Effector memory CD8-positive, alpha-beta T cell (primary cell): ENCODE results near the gene PHOX2B.
"Not testable (repeated sequence)": the region's sequence is repeated elsewhere in the genome, so short reads cannot be mapped to it uniquely, and the experiment has no call there.

Source experiments
- ATAC-seq: fragments of 150-1000 bp; cut with Tn5 transposase; replicated peaks from 2 replicates; pipeline ENCODE4 v1.10.0; 2021; ENCODE audit warnings: mild to moderate bottlenecking, moderate library complexity
- DNase-seq, 3 experiments: peaks; one replicate each; pipeline ENCODE4 v3.0.0; 2021
- H3K27ac Mint-ChIP-seq, 2 donors: one replicate each; pipeline ENCODE4 v1.8.0; 2022; ENCODE audit warnings: mild to moderate bottlenecking in 2 of 2, mixed read lengths in 2 of 2, moderate library complexity in 2 of 2
- H3K27me3 Mint-ChIP-seq, 2 donors: one replicate each; pipeline ENCODE4 v1.8.0; 2022; ENCODE audit warnings: mixed read lengths in 2 of 2
- H3K36me3 Mint-ChIP-seq: one replicate; pipeline ENCODE4 v1.8.0; 2022; ENCODE audit warnings: mild to moderate bottlenecking, moderate library complexity, mixed read lengths; ENCODE audit not compliant: insufficient read depth
- H3K4me1 Mint-ChIP-seq, 2 donors: one replicate each; pipeline ENCODE4 v1.8.0; 2022; ENCODE audit warnings: low read depth in 2 of 2, mixed read lengths in 2 of 2
- H3K4me3 Mint-ChIP-seq, 2 donors: one replicate each; pipeline ENCODE4 v1.8.0; 2022; ENCODE audit warnings: mild to moderate bottlenecking in 2 of 2, mixed read lengths in 2 of 2, moderate library complexity in 2 of 2
- H3K9me3 Mint-ChIP-seq, 2 donors: one replicate each; pipeline ENCODE4 v1.8.0; 2022; ENCODE audit warnings: mixed read lengths in 2 of 2

PHOX2B gene

GRCh38 chr4:41715155-41715554, 33.4 kb downstream of the PHOX2B start:
- peaks cover 1 to 4% of the 10 kb centered on the region in 2 donors for H3K9me3 Mint-ChIP-seq
- H3K4me1 Mint-ChIP-seq = no peaks in the 10 kb centered on the region
- H3K27me3 Mint-ChIP-seq = peaks cover 4 to 6% of the 10 kb centered on the region in 2 donors
- H3K4me3 Mint-ChIP-seq = no peak overlapping the region
- no peak for DNase-seq
- no peak for ATAC-seq
- H3K27ac Mint-ChIP-seq = no peak overlapping the region
- no peaks in the 10 kb centered on the region for H3K36me3 Mint-ChIP-seq

- Mint-ChIP-seq H3K4me3 (no peak overlapping the region), H3K36me3 (no peaks in the 10 kb centered on the region), H3K9me3 (peaks cover 0 to 1% of the 10 kb centered on the region in 2 donors), H3K27ac (no peak overlapping the region), H3K27me3 (peaks cover 0 to 6% of the 10 kb centered on the region in 2 donors), H3K4me1 (no peaks in the 10 kb centered on the region)
- ATAC-seq = no peak
- DNase-seq = no peak
Measured at GRCh38 chr4:41714364-41715000, 34.0 kb downstream of the PHOX2B start.

- Mint-ChIP-seq H3K4me1 (no peaks in the 10 kb centered on the region), H3K9me3 (peaks cover 0 to 1% of the 10 kb centered on the region in 2 donors), H3K27me3 (peaks cover 1 to 6% of the 10 kb centered on the region in 2 donors), H3K36me3 (no peaks in the 10 kb centered on the region), H3K27ac (no peak overlapping the region), H3K4me3 (no peak overlapping the region)
- ATAC-seq = no peak
- DNase-seq = no peak
Measured at GRCh38 chr4:41713768-41714167, 34.8 kb downstream of the PHOX2B start.

- Mint-ChIP-seq H3K27ac (no peak overlapping the region), H3K36me3 (no peaks in the 10 kb centered on the region), H3K4me3 (no peak overlapping the region), H3K27me3 (peaks cover 5 to 6% of the 10 kb centered on the region in 2 donors), H3K4me1 (no peaks in the 10 kb centered on the region), H3K9me3 (peaks cover 0 to 1% of the 10 kb centered on the region in 2 donors)
- ATAC-seq = no peak
- no peak for DNase-seq
Measured at GRCh38 chr4:41712425-41712824, 36.1 kb downstream of the PHOX2B start.

DNA sequence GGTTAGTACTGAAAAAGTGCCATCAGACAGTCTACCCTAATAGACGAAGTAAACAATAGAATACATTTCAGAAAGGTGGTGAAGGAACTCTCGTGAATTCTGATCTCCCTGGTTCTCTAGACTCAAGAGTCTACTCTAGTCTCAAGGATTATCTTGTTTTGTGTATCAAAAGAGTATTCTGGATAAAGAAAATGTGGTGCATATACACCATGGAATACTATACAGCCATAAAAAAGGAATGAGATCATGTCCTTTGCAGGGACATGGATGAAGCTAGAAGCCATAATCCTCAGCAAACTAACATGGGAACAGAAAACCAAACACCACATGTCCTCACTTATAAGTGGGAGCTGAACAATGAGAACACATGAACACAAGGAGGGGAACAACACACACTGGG, 36.9 kb downstream of the PHOX2B start:
- H3K4me3 Mint-ChIP-seq, H3K27ac Mint-ChIP-seq, ATAC-seq, H3K36me3 Mint-ChIP-seq, H3K4me1 Mint-ChIP-seq, DNase-seq, H3K9me3 Mint-ChIP-seq, H3K27me3 Mint-ChIP-seq: not testable (repeated sequence)

DNA sequence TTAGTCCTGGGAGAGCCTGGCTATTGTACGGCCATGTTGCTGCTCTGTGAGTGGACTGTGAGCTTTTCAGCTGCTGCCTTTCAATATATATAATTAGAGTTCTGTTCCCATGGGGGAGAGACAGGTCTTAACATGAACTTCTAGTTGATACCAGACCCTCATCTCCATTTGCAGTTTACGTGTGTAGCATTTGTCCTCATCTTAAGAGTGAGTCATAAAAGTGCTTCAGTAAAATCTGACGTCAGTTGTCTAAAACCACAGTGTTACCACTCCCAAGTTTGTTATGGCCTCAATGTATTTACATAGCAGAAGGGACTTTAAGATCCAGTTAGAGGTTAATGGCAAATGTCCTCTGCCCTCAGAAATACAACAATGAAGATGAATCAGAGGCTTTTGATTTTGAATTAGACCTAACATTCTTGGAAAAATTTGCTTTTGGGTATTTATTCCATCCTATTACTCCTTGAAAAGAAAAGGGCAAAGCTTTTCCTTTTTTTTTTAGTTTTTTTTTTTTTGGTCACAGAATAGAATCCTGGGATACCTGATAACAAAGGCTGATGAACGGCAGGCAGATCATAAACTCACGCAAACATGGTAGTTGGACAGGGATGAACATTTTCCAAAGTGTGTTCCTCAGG, 38.6 kb downstream of the PHOX2B start:
- Mint-ChIP-seq H3K36me3 (no peaks in the 10 kb centered on the region), H3K4me3 (no peak overlapping the region), H3K27me3 (peaks cover 0 to 10% of the 10 kb centered on the region in 2 donors), H3K27ac (no peak overlapping the region), H3K9me3 (peaks cover 3 to 6% of the 10 kb centered on the region in 2 donors), H3K4me1 (no peaks in the 10 kb centered on the region)
- ATAC-seq (no peak), DNase-seq (no peak)

- no peak for ATAC-seq
- peaks cover 11 to 20% of the 10 kb centered on the region in 2 donors for H3K27me3 Mint-ChIP-seq
Measured at GRCh38 chr4:41703785-41704184, 44.7 kb downstream of the PHOX2B start.

GRCh38 chr4:41702770-41703169, 45.8 kb downstream of the PHOX2B start:
- Mint-ChIP-seq H3K27ac (no peak overlapping the region), H3K27me3 (peaks cover 20 to 22% of the 10 kb centered on the region in 2 donors), H3K4me3 (no peak overlapping the region)

More at GRCh38 chr4:41703785-41704184, 44.7 kb downstream of the PHOX2B start:
- DNase-seq = no peak
- Mint-ChIP-seq H3K4me3 (no peak overlapping the region), H3K36me3 (no peaks in the 10 kb centered on the region), H3K4me1 (no peaks in the 10 kb centered on the region), H3K9me3 (peaks cover 3 to 6% of the 10 kb centered on the region in 2 donors), H3K27ac (no peak overlapping the region)

GRCh38 chr4:41701983-41702382, 46.5 kb downstream of the PHOX2B start:
- Mint-ChIP-seq H3K27me3 (peaks cover 20 to 22% of the 10 kb centered on the region in 2 donors), H3K27ac (no peak overlapping the region), H3K4me1 (no peaks in the 10 kb centered on the region), H3K4me3 (no peak overlapping the region), H3K9me3 (peaks cover 3 to 6% of the 10 kb centered on the region in 2 donors), H3K36me3 (no peaks in the 10 kb centered on the region)
- ATAC-seq (no peak), DNase-seq (no peak)

More at GRCh38 chr4:41702770-41703169, 45.8 kb downstream of the PHOX2B start:
- no peaks in the 10 kb centered on the region for H3K36me3 Mint-ChIP-seq
- DNase-seq = no peak
- peaks cover 3 to 6% of the 10 kb centered on the region in 2 donors for H3K9me3 Mint-ChIP-seq
- H3K4me1 Mint-ChIP-seq = no peaks in the 10 kb centered on the region
- no peak for ATAC-seq

DNA sequence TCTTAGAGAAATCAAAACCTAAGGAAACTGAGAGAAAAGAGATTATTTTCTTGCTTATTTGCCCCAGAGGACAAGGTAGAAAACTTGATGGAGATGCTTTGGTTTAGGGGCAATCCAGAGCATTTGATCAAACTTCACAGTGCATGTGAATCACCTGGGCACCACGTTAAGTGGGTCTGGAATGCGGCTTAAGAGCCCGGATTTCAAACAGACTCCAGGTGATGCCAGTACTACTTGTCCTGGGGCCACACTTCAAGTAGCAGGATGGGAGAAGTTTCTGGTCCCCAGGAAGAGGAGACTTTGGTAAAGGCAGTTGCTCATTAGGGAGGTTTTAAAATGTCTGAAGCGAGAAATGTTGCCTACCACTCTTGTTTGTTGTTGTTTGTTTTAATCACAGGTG, 51.8 kb downstream of the PHOX2B start:
- peaks cover 0 to 3% of the 10 kb centered on the region in 2 donors for H3K4me1 Mint-ChIP-seq
- ATAC-seq (no peak), DNase-seq (no peak)
- no peaks in the 10 kb centered on the region for H3K36me3 Mint-ChIP-seq
- no peak overlapping the region for H3K4me3 Mint-ChIP-seq
- H3K27ac Mint-ChIP-seq = no peak overlapping the region
- peaks cover 6 to 9% of the 10 kb centered on the region in 2 donors for H3K27me3 Mint-ChIP-seq
- no peaks in the 10 kb centered on the region for H3K9me3 Mint-ChIP-seq

DNA sequence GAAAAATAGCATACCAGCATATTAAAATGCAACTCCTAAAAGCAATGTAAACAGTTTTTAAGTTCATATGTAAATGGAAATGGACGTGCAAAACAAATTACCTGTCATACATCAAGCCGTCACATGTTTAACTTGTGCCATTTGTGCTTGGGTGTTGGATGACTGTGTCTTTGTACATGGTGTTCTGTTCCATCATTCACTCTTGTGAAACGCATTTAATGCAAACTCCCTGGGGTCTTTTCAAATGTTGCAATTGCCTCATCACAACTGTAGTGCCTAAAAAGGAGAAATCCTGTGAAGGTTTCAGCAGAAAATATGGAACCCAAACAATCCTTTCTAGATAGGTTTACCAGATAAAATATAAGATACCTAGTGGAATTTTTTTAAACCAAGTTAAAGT, 52.4 kb downstream of the PHOX2B start:
- H3K27me3 Mint-ChIP-seq = peaks cover 6 to 9% of the 10 kb centered on the region in 2 donors
- H3K9me3 Mint-ChIP-seq = no peaks in the 10 kb centered on the region
- ATAC-seq (no peak), DNase-seq (no peak)
- no peaks in the 10 kb centered on the region for H3K36me3 Mint-ChIP-seq
- H3K27ac Mint-ChIP-seq = no peak overlapping the region
- H3K4me3 Mint-ChIP-seq = no peak overlapping the region
- H3K4me1 Mint-ChIP-seq = peaks cover 0 to 3% of the 10 kb centered on the region in 2 donors
